HFFc6 (cell line): ENCODE measurements around the gene MIA. TPM values are rescaled to one million over a fixed set of nuclear protein-coding genes. Genes with fewer than 3 reads are reported as not detected.
A peak's percentile ranks its signal among the peaks of the same experiment; 100 is the strongest.

Experiments
- DNase-seq: peaks from one replicate; pipeline ENCODE4 v3.0.0-alpha.2; 2018
- H3K27ac Mint-ChIP-seq: 2 replicates; pipeline ENCODE4 v1.8.0; 2020; ENCODE audit warnings: mild to moderate bottlenecking, mixed read lengths
- H3K27me3 Mint-ChIP-seq: 2 replicates; pipeline ENCODE4 v1.8.0; 2021; ENCODE audit warnings: mild to moderate bottlenecking, moderate library complexity, mixed read lengths; ENCODE audit not compliant: insufficient read depth
- H3K36me3 Mint-ChIP-seq: 2 replicates; pipeline ENCODE4 v1.8.0; 2021; ENCODE audit warnings: low read depth, mixed read lengths
- H3K4me1 Mint-ChIP-seq: 2 replicates; pipeline ENCODE4 v1.8.0; 2020; ENCODE audit warnings: low read depth, mixed read lengths
- H3K4me3 Mint-ChIP-seq: 2 replicates; pipeline ENCODE4 v1.8.0; 2020; ENCODE audit warnings: mild to moderate bottlenecking, moderate library complexity, mixed read lengths
- H3K9me3 Mint-ChIP-seq: 2 replicates; pipeline ENCODE4 v1.8.0; 2020; ENCODE audit warnings: mild to moderate bottlenecking, mixed read lengths
- CTCF ChIP-seq: fragments of 200-600 bp; sonication (generic); IDR thresholded peaks from 2 replicates; pipeline ENCODE4 v1.5.0; 2021; ENCODE audit warnings: antibody characterized with exemption, mild to moderate bottlenecking
- total RNA-seq, 6 experiments: library from RNA; stranded (reverse); fragmentation: NEBNext Ultra II Directional; extraction: Animal tissue kit (Norgen Biotek cat#: 25700); gene quantifications; 2 replicates in 1 of 6; 3 replicates in 5 of 6; pipeline ENCODE4 v1.2.3, GENCODE V29; 2021

The MIA gene
- total RNA-seq, 6 experiments from 2014 or later = not detected

- Mint-ChIP-seq H3K36me3 (peaks cover 11% of the 10 kb centered on the region), H3K27ac (peak within 1 kb of the TSS; percentile 98), H3K9me3 (no peaks in the 10 kb centered on the region), H3K4me1 (peaks cover 43% of the 10 kb centered on the region), H3K27me3 (peaks cover 3% of the 10 kb centered on the region; the same call in 1 of the 2 replicates), H3K4me3 (peak within 1 kb of the TSS; percentile 97)
- TF ChIP-seq CTCF = no peak; the same call in 1 of the 2 replicates
- DNase-seq = peak; percentile 98
These were observed 23.6 kb downstream of the MIA start, which contains the start of gene EGLN2 for GRCh38 chr19:40798683-40799557. TSS of gene EGLN2 (plus strand) at chr19:40799191. CDS start at chr19:40800573, 1,382 bp downstream.

- peaks cover 3% of the 10 kb centered on the region; the same call in 1 of the 2 replicates for H3K27me3 Mint-ChIP-seq
- no peaks in the 10 kb centered on the region for H3K9me3 Mint-ChIP-seq
- H3K36me3 Mint-ChIP-seq = peaks cover 11% of the 10 kb centered on the region
These were observed 24.4 kb downstream of the MIA start for GRCh38 chr19:40799558-40800338.

GRCh38 chr19:40800339-40800996 is 25.1 kb downstream of the MIA start:
- H3K4me3 Mint-ChIP-seq = peak overlapping the region; percentile 97
- H3K4me1 Mint-ChIP-seq = peaks cover 59% of the 10 kb centered on the region
- peak overlapping the region; percentile 85 for H3K27ac Mint-ChIP-seq
- H3K36me3 Mint-ChIP-seq = peaks cover 11% of the 10 kb centered on the region
- H3K9me3 Mint-ChIP-seq = no peaks in the 10 kb centered on the region
- no peak for TF ChIP-seq CTCF
- H3K27me3 Mint-ChIP-seq = peaks cover 3% of the 10 kb centered on the region; the same call in 1 of the 2 replicates
- no peak for DNase-seq

More at GRCh38 chr19:40799558-40800338, 24.4 kb downstream of the MIA start:
- H3K4me3 Mint-ChIP-seq = peak overlapping the region; percentile 97
- no peak for DNase-seq
- no peak for TF ChIP-seq CTCF
- peaks cover 52% of the 10 kb centered on the region for H3K4me1 Mint-ChIP-seq
- peak overlapping the region; percentile 85 for H3K27ac Mint-ChIP-seq

- no peak for TF ChIP-seq CTCF
- Mint-ChIP-seq H3K36me3 (peaks cover 11% of the 10 kb centered on the region), H3K27me3 (peaks cover 3% of the 10 kb centered on the region; the same call in 1 of the 2 replicates), H3K9me3 (no peaks in the 10 kb centered on the region), H3K27ac (no peak overlapping the region), H3K4me1 (peaks cover 64% of the 10 kb centered on the region), H3K4me3 (peak overlapping the region; percentile 74; the same call in 1 of the 2 replicates)
- DNase-seq = no peak
These were observed 25.7 kb downstream of the MIA start for GRCh38 chr19:40800997-40801377.
